T-helper 9 cell (primary cell): ENCODE measurements around the gene LIN7C.
"Not testable (repeated sequence)": the region's sequence is repeated elsewhere in the genome, so short reads cannot be mapped to it uniquely, and the experiment has no call there.

Experiments
- DNase-seq: peaks from one replicate; pipeline ENCODE4 v3.0.0-alpha.2; 2020
- total RNA-seq, 2 donors: gene quantifications; one replicate each; lab custom pipeline; 2026; lab: John Stamatoyannopoulos, UW

LIN7C gene, protein sequence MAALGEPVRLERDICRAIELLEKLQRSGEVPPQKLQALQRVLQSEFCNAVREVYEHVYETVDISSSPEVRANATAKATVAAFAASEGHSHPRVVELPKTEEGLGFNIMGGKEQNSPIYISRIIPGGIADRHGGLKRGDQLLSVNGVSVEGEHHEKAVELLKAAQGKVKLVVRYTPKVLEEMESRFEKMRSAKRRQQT
- 52.9 to 84.9 reads per million in 2 donors for total RNA-seq

DNA sequence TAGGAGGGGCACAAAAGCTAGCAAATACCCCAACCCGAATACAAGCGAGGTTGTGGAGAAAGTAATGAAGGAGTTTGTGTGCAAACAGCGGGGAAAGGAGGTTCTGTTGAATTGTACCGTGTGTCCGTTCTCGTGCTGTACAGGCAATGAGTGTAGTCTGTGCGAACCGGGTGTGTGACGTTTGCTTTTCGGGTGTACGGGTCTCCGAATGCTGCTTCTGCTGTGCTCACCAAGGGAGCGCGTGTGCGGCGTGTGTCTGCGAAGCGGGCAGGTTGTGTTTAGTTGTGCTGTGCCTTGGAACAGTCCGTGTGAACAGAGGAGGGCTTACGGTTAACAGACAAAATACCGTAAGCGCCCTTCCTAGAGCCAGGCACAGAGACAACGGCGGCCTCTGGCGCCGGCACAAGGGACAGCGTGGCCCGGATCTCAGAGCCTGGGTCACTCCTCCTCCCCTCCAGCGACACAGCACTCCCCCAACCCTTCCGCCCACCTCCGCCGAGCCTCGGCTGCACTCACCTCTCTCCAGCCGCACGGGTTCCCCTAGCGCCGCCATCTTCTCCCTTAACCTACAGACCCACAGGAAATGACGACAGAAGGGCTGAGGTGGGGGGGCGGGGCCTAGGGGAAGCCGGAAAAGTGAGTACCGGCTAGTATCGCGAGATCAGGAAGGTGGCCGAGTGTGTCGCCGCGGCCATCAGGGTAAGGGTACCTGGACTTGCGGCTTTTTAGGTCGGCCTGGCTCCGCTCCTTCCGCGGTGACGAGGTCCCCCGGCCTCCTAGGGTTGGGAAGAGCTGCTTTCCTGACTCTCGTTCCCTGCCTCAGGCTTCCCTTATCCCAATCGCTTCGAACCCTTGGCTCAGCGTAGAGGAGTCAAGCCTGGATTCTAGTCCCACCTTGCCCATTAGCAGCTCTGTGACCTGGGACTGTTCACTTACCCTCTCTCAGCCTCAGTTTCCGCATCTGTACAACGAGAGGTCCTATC lies at the start of gene LIN7C:
Gene LIN7C, minus strand, starts transcription at position 570 of the 983 bp plus-strand sequence. Its CDS starts 17 bp downstream, at position 553.
- DNase-seq = peak; percentile 94

DNA sequence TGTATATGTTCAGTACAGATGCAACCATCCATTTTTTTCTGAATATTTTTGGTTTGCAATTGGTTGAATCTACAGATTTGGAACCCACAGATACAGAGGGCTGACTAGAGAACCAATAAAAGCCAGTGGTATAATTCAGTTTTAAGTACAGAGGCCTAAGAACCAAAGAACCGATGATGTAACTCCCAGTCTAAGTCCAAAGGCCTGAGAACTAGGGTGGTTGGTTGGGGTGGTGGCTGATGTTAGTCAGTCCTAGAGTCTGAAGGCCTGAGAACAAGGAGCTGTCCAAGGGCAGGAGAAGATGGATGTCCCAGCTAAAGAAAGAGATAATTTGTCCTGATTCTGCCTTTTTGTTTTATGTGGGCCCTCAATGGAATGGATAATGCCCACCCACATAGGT lies 48.7 kb upstream of the LIN7C start:
- no peak for DNase-seq

DNA sequence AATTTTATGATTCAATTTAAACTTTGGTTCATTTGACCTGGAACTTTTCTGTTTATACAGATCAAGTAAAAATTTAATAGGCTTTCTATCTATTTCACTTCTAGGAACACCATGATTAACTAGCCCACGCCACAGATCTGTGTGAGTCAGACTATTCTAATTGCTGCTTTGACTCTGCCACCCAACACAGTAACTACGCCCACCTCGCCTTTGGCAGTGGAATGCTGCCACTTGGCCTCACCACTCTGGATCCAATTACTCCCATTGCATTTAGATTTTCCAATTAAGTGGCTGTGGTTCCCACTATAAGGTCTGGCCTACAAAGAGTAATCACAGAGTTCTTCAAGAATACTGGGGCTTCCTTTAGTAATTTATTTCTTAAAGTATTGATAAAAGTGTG lies 46.6 kb upstream of the LIN7C start:
- DNase-seq = no peak

GRCh38 chr11:27552341-27552740 lies 45.8 kb upstream of the LIN7C start:
- DNase-seq = no peak

- no peak for DNase-seq
Observed at GRCh38 chr11:27551127-27551526, 44.6 kb upstream of the LIN7C start.

DNA sequence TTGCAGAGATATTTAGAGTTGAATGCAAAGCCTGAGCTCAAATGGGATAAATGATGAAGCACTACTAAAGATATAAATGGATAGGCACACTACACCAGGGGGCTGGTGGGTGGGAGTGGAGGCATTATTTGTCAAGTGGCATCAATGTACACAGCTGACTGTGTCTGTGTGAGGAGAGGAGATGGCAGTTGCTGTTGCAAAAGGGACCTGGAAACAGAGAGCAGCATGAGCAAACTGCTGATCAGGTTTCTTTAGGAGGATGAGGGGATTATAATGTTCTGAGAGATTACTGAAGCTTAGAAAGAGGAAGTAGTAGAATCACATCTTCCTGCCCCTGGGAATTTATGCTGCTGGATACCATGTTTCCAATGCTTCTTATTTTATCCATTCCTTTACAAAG lies 39.4 kb upstream of the LIN7C start:
- no peak for DNase-seq

- DNase-seq = no peak
Observed at GRCh38 chr11:27545035-27545434, 38.5 kb upstream of the LIN7C start.

DNA sequence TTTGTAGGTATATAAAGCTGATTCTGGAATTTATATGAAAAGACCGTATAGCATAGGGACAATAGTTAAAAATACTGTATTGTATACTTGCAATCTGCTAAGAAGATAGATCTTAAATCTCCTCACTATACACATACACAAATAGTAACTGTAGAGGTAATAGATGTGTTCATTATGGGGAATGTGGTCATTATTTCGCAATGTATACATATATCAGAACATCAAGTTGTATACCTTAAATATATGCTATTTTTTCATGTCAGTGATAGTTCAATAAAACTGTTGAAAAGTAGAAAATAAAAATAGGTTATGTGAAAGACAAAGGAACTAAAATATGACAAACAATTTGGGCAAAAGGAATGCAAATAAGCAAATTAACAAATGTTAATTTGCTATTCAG lies 35.2 kb upstream of the LIN7C start:
- DNase-seq = no peak

GRCh38 chr11:27540051-27540450 lies 33.5 kb upstream of the LIN7C start:
- no peak for DNase-seq

DNA sequence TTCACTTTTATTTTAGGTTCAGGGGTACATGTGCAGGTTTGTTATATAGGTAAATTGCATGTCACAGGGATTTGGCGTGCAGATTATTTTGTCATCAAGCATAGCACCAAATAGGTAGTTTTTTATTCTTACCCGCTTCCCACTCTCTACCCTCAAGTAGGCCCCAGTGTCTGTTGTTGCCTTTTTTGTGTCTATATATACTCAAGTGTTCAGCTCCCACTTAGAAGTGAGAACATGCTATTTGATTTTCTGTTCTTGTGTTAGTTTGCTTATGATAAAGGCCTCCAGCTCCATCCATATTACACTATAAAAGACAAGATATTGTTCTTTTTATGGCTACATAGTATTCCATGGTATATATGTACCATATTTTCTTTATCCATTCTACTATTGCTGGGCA lies 28.5 kb upstream of the LIN7C start:
- no peak for DNase-seq

DNA sequence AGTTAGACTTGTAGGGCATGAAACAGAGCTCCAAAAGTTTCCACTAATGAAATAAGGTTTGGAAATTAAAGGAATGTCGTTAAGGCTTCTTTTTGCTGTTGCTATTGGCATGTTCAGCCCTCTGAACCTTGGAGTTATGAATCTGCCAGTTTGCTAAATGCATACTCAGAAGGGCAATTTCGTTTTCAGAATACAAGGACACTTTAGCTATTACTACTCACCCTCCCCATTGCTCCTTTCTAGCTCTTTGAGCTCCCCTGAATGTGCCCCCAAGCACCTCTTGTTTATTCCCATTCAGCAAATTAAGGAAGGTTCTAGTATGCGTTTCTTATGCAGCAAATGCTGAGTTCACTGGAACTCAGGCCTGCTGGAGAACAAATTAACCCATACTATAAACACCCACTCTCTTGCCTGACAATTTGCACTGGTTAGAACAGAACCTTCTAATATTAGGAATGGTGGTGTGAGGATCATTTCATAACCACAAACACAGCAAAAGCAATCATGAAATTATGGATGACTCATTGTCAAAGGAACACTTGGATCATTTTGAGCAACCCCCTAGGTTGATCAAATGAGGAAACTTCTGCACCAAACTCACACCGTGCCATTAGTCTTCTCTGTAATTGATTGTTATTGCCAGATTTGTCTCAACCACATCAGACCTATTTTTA lies 26.2 kb upstream of the LIN7C start:
- DNase-seq = no peak

DNA sequence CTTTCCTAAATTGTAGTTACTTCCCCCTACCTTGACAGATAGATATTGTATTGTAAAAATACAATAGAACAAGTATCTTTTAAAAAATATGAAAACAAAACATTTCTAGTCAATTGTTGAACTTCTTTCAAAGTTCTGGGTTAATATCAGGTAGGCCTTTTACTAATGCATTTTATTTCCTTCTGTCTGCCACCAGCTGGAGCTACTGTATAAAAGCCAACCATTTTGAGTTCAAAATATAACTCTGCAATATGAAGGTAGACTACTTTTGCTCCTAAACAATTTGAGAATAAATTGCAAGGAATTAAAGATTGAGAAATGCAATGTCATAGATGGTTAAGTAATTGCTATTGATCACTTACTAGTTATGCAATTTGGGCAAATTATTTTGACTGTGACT lies 22.1 kb upstream of the LIN7C start:
- no peak for DNase-seq

DNA sequence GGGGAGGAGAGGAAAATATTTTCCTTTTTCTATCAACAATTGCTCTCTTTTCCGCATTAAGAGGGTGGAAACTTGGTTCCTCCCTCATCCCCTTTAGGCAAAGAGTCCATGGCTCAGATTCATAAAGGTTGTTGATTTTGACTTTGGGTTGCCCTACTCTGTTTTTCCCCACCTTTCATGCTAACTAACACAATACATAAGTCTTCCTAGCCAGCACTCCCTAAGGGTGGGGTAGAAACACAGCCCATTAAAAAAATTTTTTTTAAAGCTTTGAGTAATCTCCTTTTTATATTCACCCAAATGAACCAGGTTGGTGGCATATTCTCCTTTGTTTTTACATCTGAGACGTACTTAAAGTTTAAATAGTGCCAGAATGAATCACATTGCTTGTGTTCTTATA lies 20.0 kb upstream of the LIN7C start:
- DNase-seq = no peak

GRCh38 chr11:27525824-27526516 lies 19.4 kb upstream of the LIN7C start:
- no peak for DNase-seq

DNA sequence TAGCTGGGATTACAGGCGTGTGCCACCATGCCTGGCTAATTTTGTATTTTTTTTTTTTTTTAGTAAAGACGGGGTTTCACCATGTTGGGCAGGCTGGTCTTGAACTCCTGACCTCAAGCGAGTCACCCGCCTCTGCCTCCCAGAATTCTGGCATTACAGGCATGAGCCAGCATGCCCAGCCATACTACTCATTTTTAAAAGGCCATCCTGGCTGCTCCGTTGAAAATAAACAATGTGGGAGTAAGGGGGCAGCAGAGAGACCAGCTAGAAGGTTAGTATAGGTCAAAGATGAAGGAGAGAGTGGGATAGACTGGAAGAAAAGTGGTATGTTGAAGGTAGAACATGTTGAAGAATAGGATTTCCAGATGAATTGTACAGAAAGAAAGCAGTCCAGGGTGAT lies 17.6 kb upstream of the LIN7C start:
- no peak for DNase-seq

DNA sequence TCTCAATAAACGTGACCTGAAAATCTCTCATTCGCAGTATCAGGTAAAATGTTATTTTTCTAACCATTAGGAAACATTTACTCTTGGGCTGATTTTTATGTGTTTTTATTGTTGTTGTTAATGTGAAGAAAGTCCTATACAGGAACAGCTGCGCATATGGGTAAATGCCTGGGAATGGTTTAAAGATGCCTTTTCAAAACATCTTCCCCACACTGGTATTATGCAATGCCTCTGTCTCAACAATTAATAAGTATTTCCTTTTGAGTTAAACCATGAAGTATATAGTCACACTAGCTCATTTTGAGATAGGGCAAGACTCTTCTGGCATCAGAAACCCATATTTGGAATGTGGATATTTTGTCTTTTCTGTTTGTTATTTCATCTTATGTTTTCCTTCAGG lies 13.7 kb upstream of the LIN7C start:
- DNase-seq = no peak

- no peak for DNase-seq
Observed at GRCh38 chr11:27518518-27518917, 11.9 kb upstream of the LIN7C start.

DNA sequence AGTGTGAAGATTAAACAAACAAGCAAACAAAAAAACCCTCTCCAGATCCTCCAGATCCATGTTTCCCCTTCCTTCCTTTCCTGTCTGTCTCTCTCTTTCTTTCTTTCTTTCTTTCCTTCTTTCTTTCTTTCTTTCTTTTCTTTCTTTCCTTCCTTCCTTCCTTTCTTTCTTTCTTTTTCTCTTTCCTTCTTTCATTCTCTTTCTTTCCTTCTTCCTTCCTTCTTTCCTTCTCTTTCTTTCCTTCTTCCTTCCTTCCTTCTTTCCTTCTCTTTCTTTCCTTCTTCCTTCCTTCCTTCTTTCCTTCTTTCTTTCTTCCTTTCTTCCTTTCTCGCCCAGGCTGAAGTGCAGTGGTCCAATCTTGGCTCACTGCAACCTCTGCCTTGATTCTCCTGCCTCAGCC lies 10.9 kb upstream of the LIN7C start:
- DNase-seq = not testable (repeated sequence)

GRCh38 chr11:27514558-27514957 lies 8.0 kb upstream of the LIN7C start:
- no peak for DNase-seq

DNA sequence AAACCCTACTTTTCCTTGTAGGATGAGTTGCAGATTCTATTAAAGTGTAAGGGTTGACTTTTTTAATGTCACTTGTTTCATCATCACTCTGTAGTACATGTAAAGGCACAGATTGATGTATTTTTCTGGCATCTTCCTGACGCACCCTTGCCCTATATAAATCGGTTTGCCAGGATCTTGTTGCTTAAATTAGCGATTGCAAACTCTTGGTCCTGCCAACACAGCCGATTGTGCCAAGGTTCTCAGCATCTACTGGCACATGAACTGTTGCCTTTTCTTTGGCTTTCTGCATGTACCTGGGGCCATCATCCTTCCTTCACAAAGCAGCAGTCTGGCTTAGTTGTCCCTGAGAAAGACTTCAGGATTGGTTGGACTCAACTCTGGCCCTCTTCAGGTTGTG lies 7.5 kb upstream of the LIN7C start:
- DNase-seq = no peak

- no peak for DNase-seq
Observed at GRCh38 chr11:27513389-27513788, 6.8 kb upstream of the LIN7C start.

- DNase-seq = no peak
Observed at GRCh38 chr11:27512238-27512637, 5.7 kb upstream of the LIN7C start.

GRCh38 chr11:27509908-27510307 lies 3.3 kb upstream of the LIN7C start:
- no peak for DNase-seq
